ENCODE results near the gene SIAH2.

Gene SIAH2

GRCh38 chr3:150747886-150748683 lies 14.9 kb downstream of the SIAH2 start:
- ChIA-PET CTCF (no interaction called here), POLR2A (no interaction called here)
- 0 out of 2 replicates have a peak, but pooled peaks have one; percentile 9 for TF ChIP-seq ZNF384 (IDR thresholded peaks at IDR 0.05)
- peak; percentile 16; the same call in 1 of the 2 replicates for TF ChIP-seq PKNOX1 (IDR thresholded peaks at IDR 0.05)
- TF ChIP-seq ARNT (IDR thresholded peaks at IDR 0.05) = no peak
- DNase-seq (ENCODE audit: extremely low spot score) = no peak

- ChIA-PET POLR2A (no interaction called here), CTCF (interaction anchor here (0.6 kb wide), 1 partner anchor 17 kb away, joined by 3 read pairs; no protein-coding TSS in a partner anchor)
- no peak for DNase-seq (ENCODE audit: extremely low spot score)
- TF ChIP-seq ELF4 (IDR thresholded peaks at IDR 0.05) = no peak
- no peak for TF ChIP-seq LEF1 (IDR thresholded peaks at IDR 0.05; ENCODE audit: borderline replicate concordance)
- no peak for TF ChIP-seq NFRKB (IDR thresholded peaks at IDR 0.05)
- TF ChIP-seq L3MBTL2 (conservative IDR thresholded peaks at IDR 0.05) = no peak
- no peak for TF ChIP-seq TARDBP (IDR thresholded peaks at IDR 0.05)
- no peak for TF ChIP-seq BHLHE40 (IDR thresholded peaks at IDR 0.05; ENCODE audit: borderline replicate concordance)
- no peak for TF ChIP-seq PKNOX1 (IDR thresholded peaks at IDR 0.05)
- no peak for TF ChIP-seq SP1 (IDR thresholded peaks at IDR 0.05)
- TF ChIP-seq CTBP1 (IDR thresholded peaks at IDR 0.05; ENCODE audit: borderline replicate concordance) = no peak
- no peak for TF ChIP-seq ZNF384 (IDR thresholded peaks at IDR 0.05)
- no peak for TF ChIP-seq SUZ12 (IDR thresholded peaks at IDR 0.05)
- TF ChIP-seq FOXA1 (IDR thresholded peaks at IDR 0.05) = no peak
- no peak for TF ChIP-seq ARNT (IDR thresholded peaks at IDR 0.05)
- no peak for TF ChIP-seq FOXM1 (IDR thresholded peaks at IDR 0.05; ENCODE audit: borderline replicate concordance)
- no peak for TF ChIP-seq HDGF (IDR thresholded peaks at IDR 0.05; ENCODE audit: borderline replicate concordance)
- TF ChIP-seq FOXK2 (IDR thresholded peaks at IDR 0.05) = no peak
These were observed 16.0 kb downstream of the SIAH2 start for GRCh38 chr3:150746791-150747590.

GRCh38 chr3:150745832-150746231 lies 17.1 kb downstream of the SIAH2 start:
- ChIA-PET CTCF (no interaction called here), POLR2A (no interaction called here)
- DNase-seq (ENCODE audit: extremely low spot score) = no peak
- no peak for TF ChIP-seq BHLHE40 (IDR thresholded peaks at IDR 0.05; ENCODE audit: borderline replicate concordance)

- TF ChIP-seq HDGF (IDR thresholded peaks at IDR 0.05; ENCODE audit: borderline replicate concordance) (no peak), ARNT (IDR thresholded peaks at IDR 0.05) (no peak), TARDBP (IDR thresholded peaks at IDR 0.05) (no peak), FOXM1 (IDR thresholded peaks at IDR 0.05; ENCODE audit: borderline replicate concordance) (no peak), ZNF384 (IDR thresholded peaks at IDR 0.05) (no peak), FOXA1 (IDR thresholded peaks at IDR 0.05) (no peak), BHLHE40 (IDR thresholded peaks at IDR 0.05; ENCODE audit: borderline replicate concordance) (no peak), ELF4 (IDR thresholded peaks at IDR 0.05) (no peak), PKNOX1 (IDR thresholded peaks at IDR 0.05) (no peak), FOXK2 (IDR thresholded peaks at IDR 0.05) (no peak), LEF1 (IDR thresholded peaks at IDR 0.05; ENCODE audit: borderline replicate concordance) (no peak), L3MBTL2 (conservative IDR thresholded peaks at IDR 0.05) (no peak)
- POLR2A ChIA-PET = no interaction called here
- DNase-seq (ENCODE audit: extremely low spot score) = no peak
- CTCF ChIA-PET = no interaction called here
These were observed 18.1 kb downstream of the SIAH2 start for GRCh38 chr3:150744919-150745211.

- TF ChIP-seq BHLHE40 (IDR thresholded peaks at IDR 0.05; ENCODE audit: borderline replicate concordance) (no peak), TARDBP (IDR thresholded peaks at IDR 0.05) (no peak)
- CTCF ChIA-PET = interaction anchor here (0.6 kb wide), 1 partner anchor 103 kb away, joined by 3 read pairs; no protein-coding TSS in a partner anchor
- no peak for DNase-seq (ENCODE audit: extremely low spot score)
- POLR2A ChIA-PET = no interaction called here
These were observed 18.7 kb downstream of the SIAH2 start for GRCh38 chr3:150744041-150744918.

- CTCF ChIA-PET = no interaction called here
- POLR2A ChIA-PET = interaction anchor here (0.6 kb wide), 1 partner anchor 141 kb away, joined by 3 read pairs; the partner anchor contains the start of gene SELENOT
- TF ChIP-seq PKNOX1 (IDR thresholded peaks at IDR 0.05) (no peak), BHLHE40 (IDR thresholded peaks at IDR 0.05; ENCODE audit: borderline replicate concordance) (no peak), L3MBTL2 (conservative IDR thresholded peaks at IDR 0.05) (no peak), HDGF (IDR thresholded peaks at IDR 0.05; ENCODE audit: borderline replicate concordance) (no peak), TARDBP (IDR thresholded peaks at IDR 0.05) (no peak), ARNT (IDR thresholded peaks at IDR 0.05) (no peak), SP1 (IDR thresholded peaks at IDR 0.05) (no peak), ZNF384 (IDR thresholded peaks at IDR 0.05) (no peak), FOXA1 (IDR thresholded peaks at IDR 0.05) (no peak), SUZ12 (IDR thresholded peaks at IDR 0.05) (no peak), FOXK2 (IDR thresholded peaks at IDR 0.05) (no peak), FOXM1 (IDR thresholded peaks at IDR 0.05; ENCODE audit: borderline replicate concordance) (no peak)
- no peak for DNase-seq (ENCODE audit: extremely low spot score)
These were observed 19.5 kb downstream of the SIAH2 start for GRCh38 chr3:150743508-150743907.
